ENCODE data around the gene KLHL3.
A peak's percentile ranks its signal among the peaks of the same experiment; 100 is the strongest.

KLHL3 gene

GRCh38 chr5:137754961-137755762 lies 19.3 kb upstream of the KLHL3 start (continued):
- TF ChIP-seq ZNF114 (tag by site-specific recombination; IDR thresholded peaks at IDR 0.05) (no peak), ZFHX2 (tag by site-specific recombination; conservative IDR thresholded peaks at IDR 0.05) (peak; percentile 71), ZNF645 (tag by site-specific recombination; IDR thresholded peaks at IDR 0.05) (no peak), MEIS1 (CRISPR knock-in tag; IDR thresholded peaks at IDR 0.05; ENCODE audit: borderline replicate concordance) (no peak), ZNF10 (tag by site-specific recombination; IDR thresholded peaks at IDR 0.05) (0 out of 2 replicates have a peak, but pooled peaks have one; percentile 6), ZNF658 (tag by site-specific recombination; IDR thresholded peaks at IDR 0.05) (no peak), ZNF791 (tag by site-specific recombination; IDR thresholded peaks at IDR 0.05) (no peak), ZNF341 (tag by site-specific recombination; IDR thresholded peaks at IDR 0.05; ENCODE audit: low read depth) (no peak), ZNF335 (tag by site-specific recombination; conservative IDR thresholded peaks at IDR 0.05) (peak; percentile 80), SP2 (tag by site-specific recombination; IDR thresholded peaks at IDR 0.05) (no peak), ZNF548 (tag by site-specific recombination; IDR thresholded peaks at IDR 0.05) (no peak), ZBTB7A (tag by site-specific recombination; IDR thresholded peaks at IDR 0.05; ENCODE audit: low read depth) (no peak), REPIN1 (tag by site-specific recombination; IDR thresholded peaks at IDR 0.05; ENCODE audit: low read depth) (no peak), ZNF121 (tag by site-specific recombination; IDR thresholded peaks at IDR 0.05) (0 out of 2 replicates have a peak, but pooled peaks have one; percentile 6), ZNF544 (tag by site-specific recombination; IDR thresholded peaks at IDR 0.05) (no peak), ZNF510 (tag by site-specific recombination; IDR thresholded peaks at IDR 0.05; ENCODE audit: insufficient replicate concordance) (no peak), ZNF211 (tag by site-specific recombination; IDR thresholded peaks at IDR 0.05; ENCODE audit: low read depth) (no peak), SP7 (tag by site-specific recombination; IDR thresholded peaks at IDR 0.05) (no peak), ZSCAN23 (tag by site-specific recombination; IDR thresholded peaks at IDR 0.05) (no peak), ZNF23 (tag by site-specific recombination; IDR thresholded peaks at IDR 0.05; ENCODE audit: borderline replicate concordance) (no peak), ZNF426 (tag by site-specific recombination; IDR thresholded peaks at IDR 0.05) (no peak), ZNF19 (tag by site-specific recombination; IDR thresholded peaks at IDR 0.05; ENCODE audit: low read depth) (no peak), ZSCAN30 (tag by site-specific recombination; IDR thresholded peaks at IDR 0.05) (peak; percentile 44), ZXDB (tag by site-specific recombination; IDR thresholded peaks at IDR 0.05) (no peak), ZNF324 (tag by site-specific recombination; IDR thresholded peaks at IDR 0.05) (no peak), SETDB1 (IDR thresholded peaks at IDR 0.05; ENCODE audit: insufficient read length, low read length) (no peak)
- TF ChIP-seq, protein P1, sequence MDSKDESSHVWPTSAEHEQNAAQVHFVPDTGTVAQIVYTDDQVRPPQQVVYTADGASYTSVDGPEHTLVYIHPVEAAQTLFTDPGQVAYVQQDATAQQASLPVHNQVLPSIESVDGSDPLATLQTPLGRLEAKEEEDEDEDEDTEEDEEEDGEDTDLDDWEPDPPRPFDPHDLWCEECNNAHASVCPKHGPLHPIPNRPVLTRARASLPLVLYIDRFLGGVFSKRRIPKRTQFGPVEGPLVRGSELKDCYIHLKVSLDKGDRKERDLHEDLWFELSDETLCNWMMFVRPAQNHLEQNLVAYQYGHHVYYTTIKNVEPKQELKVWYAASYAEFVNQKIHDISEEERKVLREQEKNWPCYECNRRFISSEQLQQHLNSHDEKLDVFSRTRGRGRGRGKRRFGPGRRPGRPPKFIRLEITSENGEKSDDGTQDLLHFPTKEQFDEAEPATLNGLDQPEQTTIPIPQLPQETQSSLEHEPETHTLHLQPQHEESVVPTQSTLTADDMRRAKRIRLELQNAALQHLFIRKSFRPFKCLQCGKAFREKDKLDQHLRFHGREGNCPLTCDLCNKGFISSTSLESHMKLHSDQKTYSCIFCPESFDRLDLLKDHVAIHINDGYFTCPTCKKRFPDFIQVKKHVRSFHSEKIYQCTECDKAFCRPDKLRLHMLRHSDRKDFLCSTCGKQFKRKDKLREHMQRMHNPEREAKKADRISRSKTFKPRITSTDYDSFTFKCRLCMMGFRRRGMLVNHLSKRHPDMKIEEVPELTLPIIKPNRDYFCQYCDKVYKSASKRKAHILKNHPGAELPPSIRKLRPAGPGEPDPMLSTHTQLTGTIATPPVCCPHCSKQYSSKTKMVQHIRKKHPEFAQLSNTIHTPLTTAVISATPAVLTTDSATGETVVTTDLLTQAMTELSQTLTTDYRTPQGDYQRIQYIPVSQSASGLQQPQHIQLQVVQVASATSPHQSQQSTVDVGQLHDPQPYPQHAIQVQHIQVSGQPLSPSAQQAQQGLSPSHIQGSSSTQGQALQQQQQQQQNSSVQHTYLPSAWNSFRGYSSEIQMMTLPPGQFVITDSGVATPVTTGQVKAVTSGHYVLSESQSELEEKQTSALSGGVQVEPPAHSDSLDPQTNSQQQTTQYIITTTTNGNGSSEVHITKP (tag by site-specific recombination; IDR thresholded peaks at IDR 0.05) = no peak
- TF ChIP-seq, protein P2, sequence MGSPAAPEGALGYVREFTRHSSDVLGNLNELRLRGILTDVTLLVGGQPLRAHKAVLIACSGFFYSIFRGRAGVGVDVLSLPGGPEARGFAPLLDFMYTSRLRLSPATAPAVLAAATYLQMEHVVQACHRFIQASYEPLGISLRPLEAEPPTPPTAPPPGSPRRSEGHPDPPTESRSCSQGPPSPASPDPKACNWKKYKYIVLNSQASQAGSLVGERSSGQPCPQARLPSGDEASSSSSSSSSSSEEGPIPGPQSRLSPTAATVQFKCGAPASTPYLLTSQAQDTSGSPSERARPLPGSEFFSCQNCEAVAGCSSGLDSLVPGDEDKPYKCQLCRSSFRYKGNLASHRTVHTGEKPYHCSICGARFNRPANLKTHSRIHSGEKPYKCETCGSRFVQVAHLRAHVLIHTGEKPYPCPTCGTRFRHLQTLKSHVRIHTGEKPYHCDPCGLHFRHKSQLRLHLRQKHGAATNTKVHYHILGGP (tag by site-specific recombination; IDR thresholded peaks at IDR 0.05) = no peak
- TF ChIP-seq, protein P3, sequence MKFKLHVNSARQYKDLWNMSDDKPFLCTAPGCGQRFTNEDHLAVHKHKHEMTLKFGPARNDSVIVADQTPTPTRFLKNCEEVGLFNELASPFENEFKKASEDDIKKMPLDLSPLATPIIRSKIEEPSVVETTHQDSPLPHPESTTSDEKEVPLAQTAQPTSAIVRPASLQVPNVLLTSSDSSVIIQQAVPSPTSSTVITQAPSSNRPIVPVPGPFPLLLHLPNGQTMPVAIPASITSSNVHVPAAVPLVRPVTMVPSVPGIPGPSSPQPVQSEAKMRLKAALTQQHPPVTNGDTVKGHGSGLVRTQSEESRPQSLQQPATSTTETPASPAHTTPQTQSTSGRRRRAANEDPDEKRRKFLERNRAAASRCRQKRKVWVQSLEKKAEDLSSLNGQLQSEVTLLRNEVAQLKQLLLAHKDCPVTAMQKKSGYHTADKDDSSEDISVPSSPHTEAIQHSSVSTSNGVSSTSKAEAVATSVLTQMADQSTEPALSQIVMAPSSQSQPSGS (tag by site-specific recombination; IDR thresholded peaks at IDR 0.05; ENCODE audit: low read depth) = no peak
- TF ChIP-seq, protein P4, sequence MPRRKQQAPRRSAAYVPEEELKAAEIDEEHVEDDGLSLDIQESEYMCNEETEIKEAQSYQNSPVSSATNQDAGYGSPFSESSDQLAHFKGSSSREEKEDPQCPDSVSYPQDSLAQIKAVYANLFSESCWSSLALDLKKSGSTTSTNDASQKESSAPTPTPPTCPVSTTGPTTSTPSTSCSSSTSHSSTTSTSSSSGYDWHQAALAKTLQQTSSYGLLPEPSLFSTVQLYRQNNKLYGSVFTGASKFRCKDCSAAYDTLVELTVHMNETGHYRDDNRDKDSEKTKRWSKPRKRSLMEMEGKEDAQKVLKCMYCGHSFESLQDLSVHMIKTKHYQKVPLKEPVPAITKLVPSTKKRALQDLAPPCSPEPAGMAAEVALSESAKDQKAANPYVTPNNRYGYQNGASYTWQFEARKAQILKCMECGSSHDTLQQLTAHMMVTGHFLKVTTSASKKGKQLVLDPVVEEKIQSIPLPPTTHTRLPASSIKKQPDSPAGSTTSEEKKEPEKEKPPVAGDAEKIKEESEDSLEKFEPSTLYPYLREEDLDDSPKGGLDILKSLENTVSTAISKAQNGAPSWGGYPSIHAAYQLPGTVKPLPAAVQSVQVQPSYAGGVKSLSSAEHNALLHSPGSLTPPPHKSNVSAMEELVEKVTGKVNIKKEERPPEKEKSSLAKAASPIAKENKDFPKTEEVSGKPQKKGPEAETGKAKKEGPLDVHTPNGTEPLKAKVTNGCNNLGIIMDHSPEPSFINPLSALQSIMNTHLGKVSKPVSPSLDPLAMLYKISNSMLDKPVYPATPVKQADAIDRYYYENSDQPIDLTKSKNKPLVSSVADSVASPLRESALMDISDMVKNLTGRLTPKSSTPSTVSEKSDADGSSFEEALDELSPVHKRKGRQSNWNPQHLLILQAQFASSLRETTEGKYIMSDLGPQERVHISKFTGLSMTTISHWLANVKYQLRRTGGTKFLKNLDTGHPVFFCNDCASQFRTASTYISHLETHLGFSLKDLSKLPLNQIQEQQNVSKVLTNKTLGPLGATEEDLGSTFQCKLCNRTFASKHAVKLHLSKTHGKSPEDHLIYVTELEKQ (tag by site-specific recombination; IDR thresholded peaks at IDR 0.05; ENCODE audit: borderline replicate concordance) = no peak
